CD4-positive, alpha-beta T cell treated with Interleukin-15 for 1 hour (primary cell): ENCODE results near the gene KCNAB1.

Source experiments
- DNase-seq: peaks from one replicate; pipeline ENCODE4 v3.0.0-alpha.2; 2020

KCNAB1 gene

DNA sequence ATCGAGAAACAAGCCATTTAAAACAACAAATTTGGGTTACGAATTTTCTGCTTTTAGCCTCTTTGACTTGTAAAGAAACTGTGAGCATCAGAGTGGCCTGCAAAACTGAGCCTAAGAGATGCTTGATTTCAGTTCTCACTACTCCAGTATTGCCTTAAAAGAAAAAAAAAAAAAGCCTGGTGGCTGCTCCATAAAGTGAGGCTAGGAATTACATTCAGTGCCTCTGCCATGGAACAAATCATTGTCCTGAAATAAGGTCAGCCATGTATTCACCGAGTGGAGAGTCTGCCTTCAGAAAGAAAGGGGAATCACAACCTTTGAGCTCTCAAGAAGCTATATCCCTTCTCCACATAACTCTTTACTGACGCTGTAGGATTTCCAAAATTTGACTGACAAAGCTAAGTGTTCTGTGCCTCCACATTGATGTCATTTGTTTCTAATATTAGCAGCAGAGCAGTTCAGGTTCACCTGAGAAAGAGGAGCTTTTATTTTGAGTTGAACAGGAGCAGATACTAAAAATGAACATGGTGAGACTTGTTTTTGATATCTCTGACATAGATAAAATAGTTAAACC lies 297.3 kb downstream of the KCNAB1 start:
- no peak for DNase-seq

DNA sequence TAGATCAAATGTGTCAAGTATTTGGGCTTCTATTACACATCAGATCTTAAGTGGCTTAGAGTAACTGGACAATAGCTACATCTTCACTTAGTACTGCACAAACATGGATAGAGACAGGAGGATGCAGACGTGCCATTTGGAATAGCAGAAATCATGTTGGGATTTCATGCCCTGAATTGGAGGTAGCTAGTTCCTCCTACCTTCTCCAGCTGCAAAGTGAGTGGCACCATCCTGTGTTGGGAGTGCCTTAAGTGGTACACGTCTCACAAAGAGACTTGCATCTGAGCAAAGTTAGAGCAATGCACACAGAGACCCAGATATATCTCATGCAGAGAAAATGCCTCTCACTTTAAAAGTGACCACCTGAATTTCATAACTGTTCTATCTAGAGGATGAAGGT lies 298.1 kb downstream of the KCNAB1 start:
- DNase-seq, result no peak

DNA sequence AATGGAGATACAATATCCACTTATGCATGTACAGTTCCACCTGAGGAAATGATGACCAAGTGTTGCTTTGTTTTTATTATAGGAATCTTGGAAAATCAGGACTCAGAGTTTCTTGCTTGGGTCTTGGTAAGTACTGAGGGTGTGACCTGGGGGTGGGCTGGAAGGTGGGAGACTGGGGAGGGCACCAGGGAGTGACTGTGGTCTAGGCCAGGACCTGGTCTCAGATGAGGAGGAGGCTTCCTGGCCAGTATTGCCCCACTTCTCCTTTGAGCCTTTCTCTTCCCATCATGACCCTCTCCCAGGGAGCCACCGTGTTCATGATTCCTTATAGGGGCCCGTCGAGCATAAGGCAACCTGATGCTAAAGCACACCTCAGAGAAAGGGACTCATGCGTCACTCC lies 301.2 kb downstream of the KCNAB1 start:
- DNase-seq, result no peak

DNA sequence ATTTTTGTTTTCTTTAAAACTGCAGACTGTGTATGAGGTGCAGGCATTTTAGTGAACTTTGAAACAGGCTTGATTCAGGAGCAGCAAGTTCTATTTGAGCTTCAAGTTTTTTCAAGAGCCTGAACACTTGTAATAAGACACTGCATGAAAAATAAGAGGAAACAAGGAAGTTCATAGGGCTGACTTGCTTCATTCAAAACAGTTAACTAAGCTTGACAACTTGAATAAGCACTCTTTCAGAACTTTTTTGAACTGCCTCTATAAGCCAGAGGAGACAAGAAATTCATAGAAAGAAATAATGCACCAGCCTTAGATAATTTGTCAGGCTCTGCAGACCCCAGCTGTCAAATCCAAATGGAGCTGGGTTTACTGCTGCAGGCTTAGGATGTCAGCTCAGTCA lies 304.4 kb downstream of the KCNAB1 start:
- DNase-seq, result no peak

DNA sequence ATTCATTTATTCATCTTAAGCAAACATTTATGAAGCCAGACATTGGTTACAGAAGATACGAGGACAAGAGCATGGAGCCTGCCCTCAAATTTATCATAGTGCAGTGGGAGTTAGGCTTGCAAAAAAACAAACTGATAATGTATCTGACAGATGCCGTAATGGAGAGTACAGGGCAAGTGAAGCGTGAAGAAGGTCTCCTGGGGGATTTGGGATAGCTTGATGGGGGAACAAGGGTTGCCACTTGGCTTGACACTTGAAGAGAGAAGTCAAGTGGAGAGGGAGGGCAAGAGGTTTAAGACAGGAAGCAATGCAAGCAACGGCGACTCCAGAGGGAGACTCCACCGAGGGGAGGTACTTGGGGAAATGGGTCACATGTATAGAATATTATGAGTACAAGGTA lies 305.3 kb downstream of the KCNAB1 start:
- no peak for DNase-seq

DNA sequence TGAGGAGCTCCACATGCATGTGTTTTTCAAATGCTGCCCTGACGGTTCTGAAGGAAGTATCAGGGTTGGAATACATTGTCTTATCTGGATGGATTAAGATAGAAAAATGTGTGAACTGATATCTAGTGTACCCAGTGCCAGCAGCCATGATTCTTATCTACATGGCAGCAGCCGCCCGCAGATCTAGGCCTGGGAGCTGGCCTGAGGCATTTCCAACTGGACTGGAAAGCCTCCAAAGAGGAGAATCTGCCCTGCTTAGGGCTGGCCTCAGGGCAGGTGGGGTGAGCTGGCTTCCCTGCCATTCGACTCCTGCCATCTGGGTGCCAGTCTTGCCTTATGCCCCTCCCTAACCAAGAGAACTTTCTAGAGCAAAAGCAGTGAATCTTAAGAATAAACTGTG lies 308.7 kb downstream of the KCNAB1 start:
- DNase-seq, result no peak

DNA sequence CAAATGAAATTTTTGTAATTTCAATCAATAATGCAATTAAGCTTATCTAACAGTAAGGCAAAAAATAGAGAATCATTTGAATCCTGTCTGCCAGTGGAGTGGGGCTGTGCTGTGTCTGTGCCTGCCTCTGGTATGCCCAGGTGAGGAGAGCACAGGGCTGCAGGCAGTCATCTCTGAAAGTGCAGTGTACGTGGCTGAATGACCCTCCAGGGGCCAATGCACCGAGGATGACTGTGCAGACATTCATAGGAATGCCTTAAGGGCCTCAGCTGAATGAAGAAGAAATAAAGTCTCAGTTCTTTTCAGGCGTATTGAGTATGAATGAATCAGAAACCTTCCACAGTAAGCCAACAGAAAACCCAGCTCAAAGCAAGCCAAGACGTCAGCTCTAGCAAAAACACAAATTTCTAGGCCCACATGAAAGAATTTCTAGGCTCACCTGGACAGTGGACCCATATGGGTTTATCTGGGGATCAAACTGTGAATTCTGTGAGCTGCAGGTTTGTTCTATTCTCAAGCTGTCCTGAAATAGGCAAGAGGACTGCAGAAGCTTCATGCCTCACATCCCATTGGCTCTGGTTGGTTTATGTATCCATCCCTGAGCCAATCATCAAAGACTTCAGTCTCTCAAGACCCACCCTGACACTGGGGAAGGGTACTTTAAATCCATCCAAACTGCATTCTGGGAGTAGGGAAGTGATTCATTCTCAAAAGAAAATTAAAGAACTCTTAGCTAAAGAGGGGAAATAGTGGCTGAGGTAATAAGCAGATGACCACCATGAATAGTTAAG lies 311.2 kb downstream of the KCNAB1 start:
- DNase-seq, result no peak

DNA sequence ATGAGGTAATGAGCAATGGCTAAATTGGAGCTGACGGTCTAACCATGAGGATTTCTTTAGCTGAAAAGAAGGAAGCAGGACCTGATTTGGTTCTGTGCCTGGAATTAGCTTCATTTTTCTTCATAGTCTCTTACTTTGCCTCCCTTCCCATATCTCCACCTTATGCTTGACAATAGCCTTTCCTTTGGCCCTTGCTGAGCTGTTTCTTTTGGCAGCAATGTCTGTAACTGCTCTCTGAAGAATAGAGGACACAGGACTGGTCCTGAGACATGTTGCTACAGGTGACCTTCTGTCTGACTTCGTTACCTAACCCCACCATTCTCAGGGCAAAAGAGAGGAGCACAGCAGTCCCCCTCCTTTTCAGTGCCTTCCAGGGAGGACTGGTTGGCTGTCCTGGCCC lies 312.2 kb downstream of the KCNAB1 start:
- DNase-seq, result no peak

DNA sequence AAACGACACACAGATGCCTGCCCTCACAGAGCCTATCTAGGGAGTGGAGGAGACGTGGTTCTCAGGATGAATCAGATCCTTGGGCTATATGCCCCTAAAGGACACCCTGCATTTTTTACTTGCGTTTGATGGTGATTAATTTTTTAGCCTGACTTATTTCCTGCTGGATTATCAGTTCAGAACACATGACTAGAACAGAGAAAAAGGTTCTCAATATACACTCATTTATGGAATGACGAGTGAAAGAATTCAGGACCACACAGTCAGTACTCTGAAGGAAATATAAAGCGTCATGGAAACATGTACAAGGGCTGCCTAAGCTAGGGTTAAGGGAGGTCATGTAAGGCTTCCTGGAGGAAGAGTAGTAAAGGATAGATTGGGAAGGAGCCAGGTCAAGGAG lies 312.8 kb downstream of the KCNAB1 start:
- DNase-seq, result no peak

DNA sequence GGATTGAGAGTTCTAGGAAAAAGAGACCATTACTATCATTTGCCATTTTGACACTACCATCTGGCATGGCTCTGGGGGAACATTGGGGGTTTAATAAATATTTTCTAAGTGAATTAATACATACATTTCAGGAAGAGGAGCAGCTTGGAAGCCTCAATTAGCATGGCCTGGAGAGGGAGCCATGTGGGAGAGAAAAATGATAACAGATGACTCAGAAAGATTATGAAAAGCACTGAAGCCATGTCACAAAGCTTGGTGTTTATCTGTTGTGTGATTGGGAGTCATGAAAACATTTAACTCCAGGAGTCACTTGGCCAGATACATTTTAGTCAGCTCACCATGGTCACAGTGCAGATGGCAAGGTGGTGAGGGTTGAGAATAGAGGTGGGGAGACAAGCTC lies 313.5 kb downstream of the KCNAB1 start:
- no peak for DNase-seq

DNA sequence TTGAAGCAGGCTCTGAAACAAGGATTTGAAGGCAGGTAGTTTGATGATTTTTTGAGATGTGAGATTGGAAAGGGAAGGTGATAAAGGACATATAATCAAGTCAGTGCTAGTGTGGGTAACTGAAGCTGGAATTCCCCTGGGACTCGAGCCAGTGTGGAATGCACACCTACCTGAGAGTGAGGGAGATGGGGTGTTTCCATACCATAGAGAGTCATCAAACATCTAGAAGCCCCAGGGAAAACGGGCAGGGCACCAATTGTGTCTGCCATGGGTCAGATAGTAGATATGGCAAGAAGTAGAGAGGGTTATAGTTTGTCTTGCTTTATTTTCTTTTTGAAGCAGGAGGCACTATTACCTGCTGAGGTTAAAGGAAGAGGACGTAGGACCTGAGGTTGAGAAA lies 314.5 kb downstream of the KCNAB1 start:
- no peak for DNase-seq

DNA sequence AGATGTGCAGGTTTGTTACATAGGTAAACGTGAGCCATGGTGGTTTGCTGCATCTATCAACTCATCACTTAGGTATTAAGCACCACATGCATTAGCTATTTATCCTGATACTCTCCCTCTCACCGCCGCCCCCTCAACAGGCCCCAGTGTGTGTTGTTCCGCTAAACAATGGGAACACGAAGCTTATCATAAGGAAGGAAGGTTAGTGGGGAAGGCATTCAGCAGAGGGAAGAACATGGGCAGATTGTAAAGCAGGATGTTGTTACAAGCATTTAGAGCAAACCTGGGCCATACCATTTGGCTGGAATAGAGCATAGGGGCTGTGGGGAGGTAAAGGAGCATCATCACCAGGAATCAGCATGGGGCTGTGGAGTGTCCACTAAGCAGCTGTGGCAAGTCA lies 322.7 kb downstream of the KCNAB1 start:
- DNase-seq, result no peak

DNA sequence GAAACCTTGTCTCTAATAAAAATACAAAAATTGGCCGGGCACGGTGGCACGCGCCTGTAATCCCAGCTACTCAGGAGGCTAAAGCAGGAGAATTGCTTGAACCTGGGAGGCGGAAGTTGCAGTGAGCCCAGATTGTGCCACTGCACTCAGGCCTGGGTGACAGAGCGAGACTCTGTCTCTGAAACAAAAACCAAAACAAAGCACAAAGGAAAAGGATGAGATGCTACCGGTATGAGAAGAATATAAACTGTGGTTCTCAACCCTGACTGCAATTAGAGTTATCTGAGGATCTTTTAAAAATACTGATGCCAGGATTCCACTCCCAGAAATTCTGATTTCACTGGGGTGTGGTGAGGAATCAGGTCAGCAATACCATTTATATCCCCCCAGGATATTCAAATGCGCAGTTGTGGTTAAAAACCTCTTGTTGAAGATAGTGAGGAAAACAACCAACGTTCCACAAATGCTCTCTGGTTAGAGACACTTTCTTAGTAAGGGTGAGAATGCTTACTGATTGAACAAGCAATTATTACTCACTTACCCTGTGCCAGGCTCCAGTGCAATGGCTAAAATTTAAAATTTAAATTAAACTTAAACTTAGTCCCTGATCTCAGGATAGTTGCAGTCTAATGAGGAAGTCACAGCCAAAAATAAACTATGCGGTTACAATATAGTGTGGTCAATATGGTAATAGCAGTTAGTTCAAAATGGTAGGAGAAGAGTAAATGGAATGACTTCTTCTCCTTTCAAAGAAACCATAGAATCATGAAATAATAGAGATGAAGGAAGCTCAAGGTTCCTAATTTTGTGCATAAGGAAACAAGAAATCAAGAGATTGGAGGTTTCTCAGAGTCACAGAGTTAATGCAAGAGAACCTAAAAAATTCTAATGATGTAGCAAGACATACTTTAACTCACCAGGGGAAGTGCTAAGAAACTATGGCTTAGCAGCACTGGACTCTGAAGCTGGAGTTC lies 325.0 kb downstream of the KCNAB1 start:
- DNase-seq, result no peak

DNA sequence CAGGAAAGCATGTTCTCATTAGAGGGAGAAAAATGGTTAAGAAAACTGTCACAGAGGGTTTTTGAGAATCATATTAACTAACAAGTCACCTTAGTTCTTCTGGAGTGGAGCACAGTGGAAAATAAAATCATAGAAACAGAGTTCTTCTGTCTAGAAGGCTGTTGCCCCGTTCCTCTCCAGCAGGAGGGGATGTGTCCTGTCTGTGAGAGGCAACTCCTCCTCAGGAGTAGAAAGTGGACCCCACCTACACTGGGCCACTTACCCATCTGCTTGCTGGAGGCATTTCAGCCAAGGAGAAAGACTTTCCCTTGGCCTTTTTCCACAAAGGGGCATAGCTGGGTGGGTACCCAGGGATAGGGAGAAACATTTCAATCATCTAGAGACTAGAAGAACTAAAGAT lies 327.9 kb downstream of the KCNAB1 start:
- peak; percentile 23 for DNase-seq

DNA sequence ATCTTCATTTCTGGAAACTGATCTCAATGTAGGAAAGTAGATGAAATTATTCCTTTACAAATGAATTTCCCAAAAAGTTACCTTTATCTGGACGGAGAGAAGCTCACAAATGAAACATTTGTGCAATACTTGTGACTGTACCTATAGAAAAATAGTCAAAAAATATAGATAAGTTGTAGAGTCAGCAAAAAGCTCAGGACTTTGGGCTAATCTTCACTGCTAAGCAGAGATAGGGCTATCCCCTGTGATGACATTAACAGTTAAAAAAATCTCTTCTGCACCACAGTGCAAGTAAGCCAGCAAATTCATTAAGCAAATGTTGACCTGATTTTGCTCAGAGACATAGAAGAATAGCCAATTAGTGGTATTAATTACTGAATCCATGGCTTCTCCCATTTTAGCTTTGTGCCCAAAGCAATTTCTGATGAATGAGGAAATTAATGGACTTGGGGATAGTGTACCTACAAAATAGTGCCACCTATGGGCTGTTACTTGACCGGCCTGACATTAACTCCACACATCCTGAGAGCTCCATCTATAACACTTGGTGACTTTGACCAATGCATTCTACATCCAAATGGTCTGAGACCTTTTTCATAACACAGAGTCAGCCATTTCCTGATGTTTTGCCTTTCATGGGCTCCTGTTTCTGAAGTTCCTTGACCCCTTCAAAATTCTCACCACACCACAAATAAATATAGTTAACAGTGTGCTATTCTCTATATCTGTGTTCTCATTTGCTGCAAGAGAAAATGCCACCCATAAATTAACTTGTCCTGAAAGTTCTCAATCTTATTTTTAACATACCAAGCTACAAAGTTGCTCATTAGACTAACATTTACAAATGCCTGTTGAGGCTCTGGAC lies 329.6 kb downstream of the KCNAB1 start:
- no peak for DNase-seq

DNA sequence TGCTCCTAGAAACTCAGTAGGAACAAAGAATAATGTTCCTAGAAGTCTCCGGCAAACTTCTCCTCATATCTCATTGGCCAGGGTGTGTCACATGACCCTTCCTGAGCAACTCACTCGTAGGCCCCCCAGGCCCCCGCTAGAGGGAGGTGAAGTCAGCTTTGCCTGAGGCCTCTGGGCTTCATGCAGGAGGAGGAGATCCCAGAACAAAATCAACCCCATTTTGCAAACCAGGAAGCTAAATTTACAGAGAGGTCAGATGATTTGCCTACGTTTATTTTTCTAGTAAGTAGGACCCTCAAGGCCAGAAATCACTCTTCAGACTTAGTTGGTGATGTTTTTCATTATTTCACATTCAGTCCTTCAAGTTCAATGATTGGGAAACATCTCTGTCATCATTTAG lies 335.5 kb downstream of the KCNAB1 start:
- no peak for DNase-seq

DNA sequence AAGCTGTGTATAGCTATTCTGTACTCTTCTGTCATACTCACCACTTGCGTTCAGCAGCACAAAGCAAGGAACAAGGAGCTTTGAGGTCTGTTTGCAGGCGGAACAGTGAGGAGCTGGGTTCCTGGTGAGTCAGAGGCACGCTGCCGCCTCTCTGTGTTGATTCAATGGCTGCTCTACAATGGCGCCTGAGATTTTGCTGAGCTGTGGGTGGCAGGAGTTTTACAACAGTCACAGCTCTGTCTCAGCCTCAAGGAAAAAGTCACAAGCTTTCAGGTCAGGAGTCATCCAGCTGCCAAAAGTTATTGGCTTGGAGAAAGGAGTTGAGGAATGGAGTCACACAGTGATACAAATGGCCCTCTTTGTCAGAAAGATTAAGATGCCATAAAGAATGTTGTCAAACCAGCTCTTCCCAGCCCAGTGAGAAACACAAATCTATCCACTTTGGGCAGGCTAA lies 336.4 kb downstream of the KCNAB1 start:
- DNase-seq, result no peak

DNA sequence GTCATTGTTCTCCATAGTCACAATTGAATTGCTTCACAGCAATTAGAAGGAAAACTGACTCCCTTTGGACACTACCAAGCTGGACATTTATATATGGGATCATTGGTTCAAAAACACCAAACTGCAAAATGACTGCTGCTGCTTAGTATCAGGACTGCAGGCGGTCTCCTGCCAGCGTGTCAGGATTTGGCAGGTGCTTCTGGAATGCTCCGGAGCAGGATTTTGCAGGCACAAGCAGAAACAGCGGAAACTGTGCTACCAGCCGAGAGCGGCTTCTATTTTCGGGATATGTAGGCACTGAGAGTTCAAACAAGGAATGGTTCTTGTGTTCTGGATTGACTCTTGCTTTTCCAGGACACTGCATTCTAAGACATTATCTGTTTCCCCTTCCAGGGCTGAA lies 339.1 kb downstream of the KCNAB1 start:
- no peak for DNase-seq

DNA sequence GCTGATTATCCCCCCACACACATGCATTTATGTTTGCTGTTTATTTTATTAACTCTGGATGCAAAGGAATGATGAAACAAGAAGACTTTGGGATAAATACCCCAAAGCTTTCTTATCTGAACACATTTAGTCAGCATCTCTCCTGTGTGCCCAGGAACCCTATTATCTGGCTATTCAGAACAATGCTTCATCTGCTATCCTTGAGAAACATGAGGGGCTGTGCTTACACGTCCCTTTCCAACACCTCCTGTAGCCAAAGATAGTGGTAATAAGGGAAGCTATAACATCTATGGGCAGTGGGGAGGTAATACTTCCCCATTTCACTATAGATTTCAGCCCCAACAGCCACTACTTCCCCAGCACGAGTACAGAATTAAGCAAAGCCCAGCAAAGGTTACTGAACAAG lies 339.8 kb downstream of the KCNAB1 start:
- no peak for DNase-seq

DNA sequence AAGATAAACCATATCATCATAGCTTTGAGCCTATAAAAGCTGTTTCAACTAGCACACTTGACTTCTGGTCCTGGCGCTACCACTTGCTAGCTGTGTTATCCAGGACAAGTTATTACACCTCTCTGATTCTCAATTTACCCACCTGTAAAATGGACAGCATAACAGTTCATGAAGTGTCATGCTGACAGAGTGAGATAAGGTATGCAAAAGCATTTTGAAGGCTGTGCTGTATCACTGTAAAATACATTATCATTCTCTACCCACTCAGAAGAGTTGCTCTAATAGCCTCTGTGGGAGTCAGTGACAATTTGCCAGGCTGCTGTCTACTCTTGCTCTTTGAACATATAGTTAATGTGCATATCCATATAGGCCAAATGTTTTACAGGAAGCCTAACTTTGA lies 341.5 kb downstream of the KCNAB1 start:
- DNase-seq, result no peak

DNA sequence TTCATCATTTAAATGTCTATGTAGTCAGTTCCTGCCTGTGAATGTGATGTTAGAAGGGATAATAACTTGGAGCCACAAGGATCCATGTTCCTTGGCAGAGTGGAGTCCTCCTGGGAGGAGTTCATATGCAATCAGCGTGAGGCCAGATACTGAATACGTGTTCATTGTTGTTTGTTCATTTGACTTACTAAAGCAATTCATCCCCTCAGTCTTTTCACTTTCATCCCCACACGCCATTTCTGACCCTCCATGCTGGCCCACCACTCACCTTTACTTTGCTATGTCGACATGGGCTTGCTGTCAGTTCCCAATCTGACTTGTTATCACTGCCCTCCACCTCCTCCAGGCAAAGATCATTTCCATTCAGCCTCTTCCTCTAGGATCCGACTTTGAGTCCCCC lies 342.7 kb downstream of the KCNAB1 start:
- DNase-seq, result no peak

DNA sequence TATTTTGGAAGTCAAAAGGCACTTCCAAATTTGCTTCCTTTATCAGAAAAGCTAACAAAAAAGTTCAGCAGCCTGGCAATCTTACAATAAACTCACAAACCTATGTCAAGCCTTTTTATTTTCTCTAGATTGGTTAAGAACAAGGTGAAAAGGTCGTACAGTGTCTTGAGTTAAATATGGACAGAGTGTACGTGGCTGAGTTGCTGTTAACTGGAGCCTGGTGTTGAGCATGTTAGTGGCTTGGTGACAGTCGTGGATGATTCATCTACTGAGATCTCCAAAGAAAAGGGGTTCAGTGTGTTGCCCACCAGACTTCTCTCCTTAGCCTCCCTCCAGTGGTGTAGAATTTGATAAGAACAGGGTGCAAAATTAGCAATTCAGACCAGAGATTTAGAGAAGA lies 344.8 kb downstream of the KCNAB1 start:
- no peak for DNase-seq

DNA sequence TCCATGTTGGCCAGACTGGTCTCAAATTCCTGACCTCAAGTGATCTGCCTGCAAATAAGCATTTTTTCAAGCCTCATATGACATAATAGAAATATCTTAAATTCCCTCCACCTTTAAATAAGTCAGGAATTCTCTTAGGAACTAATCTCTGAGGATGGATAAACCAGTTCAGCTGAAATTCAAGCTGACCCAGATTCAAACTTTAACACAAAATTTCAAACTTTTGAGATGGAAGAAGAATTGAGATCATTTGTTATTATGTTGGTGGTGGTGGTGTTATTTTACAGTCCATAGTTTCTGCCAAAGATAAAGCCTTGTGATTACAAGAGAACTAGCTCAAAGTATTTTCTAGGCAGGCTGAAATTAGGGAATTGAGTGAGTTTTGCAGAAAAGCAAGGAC lies 349.1 kb downstream of the KCNAB1 start:
- DNase-seq, result no peak
